Retinal pigment epithelial cell (primary cell): Measurements from ENCODE around the gene NT5C2.

Source experiments
- DNase-seq: peaks from one replicate; pipeline ENCODE4 v3.0.0-alpha.2; 2010; ENCODE audit warnings: low read depth
- H3K4me3 ChIP-seq: 2 replicates; pipeline ENCODE4 v1.5.1; 2011; ENCODE audit warnings: mild to moderate bottlenecking, low read length, control low read depth, moderate library complexity
- TF ChIP-seq, protein P1 (sequence below): conservative IDR thresholded peaks from 2 replicates; pipeline ENCODE4 v1.5.1; 2011; ENCODE audit warnings: low read depth, low read length, control low read depth, inconsistent platforms

The NT5C2 gene

DNA sequence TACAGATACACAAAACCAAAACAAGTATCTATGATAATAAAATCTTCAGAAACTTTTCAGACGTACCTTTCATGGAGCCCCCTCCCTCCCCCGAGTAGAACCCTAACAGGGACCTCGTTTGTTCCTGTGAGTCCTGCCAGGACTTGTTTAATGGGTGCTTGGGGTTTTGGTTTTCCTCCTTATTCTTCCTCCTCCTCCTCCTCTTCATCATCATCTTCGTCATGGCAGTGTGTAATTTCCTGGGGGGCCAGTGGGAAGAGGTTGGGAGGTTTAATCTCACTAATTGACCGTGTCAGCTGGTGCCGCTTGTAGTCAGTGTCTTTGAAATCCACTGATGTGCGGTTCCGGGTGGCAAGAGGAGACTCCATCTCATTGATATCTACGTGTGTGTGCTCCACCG lies 103.6 kb downstream of the NT5C2 start:
- no peak for DNase-seq
- no peak overlapping the region for H3K4me3 ChIP-seq
- TF ChIP-seq, protein P1, sequence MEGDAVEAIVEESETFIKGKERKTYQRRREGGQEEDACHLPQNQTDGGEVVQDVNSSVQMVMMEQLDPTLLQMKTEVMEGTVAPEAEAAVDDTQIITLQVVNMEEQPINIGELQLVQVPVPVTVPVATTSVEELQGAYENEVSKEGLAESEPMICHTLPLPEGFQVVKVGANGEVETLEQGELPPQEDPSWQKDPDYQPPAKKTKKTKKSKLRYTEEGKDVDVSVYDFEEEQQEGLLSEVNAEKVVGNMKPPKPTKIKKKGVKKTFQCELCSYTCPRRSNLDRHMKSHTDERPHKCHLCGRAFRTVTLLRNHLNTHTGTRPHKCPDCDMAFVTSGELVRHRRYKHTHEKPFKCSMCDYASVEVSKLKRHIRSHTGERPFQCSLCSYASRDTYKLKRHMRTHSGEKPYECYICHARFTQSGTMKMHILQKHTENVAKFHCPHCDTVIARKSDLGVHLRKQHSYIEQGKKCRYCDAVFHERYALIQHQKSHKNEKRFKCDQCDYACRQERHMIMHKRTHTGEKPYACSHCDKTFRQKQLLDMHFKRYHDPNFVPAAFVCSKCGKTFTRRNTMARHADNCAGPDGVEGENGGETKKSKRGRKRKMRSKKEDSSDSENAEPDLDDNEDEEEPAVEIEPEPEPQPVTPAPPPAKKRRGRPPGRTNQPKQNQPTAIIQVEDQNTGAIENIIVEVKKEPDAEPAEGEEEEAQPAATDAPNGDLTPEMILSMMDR = no peak

- H3K4me3 ChIP-seq = no peak overlapping the region
- DNase-seq = no peak
- TF ChIP-seq, protein P1 = peak; percentile 12
Observed at GRCh38 chr10:103086799-103087198, 106.3 kb downstream of the NT5C2 start.

GRCh38 chr10:103086261-103086660 lies 106.8 kb downstream of the NT5C2 start:
- no peak for DNase-seq
- no peak overlapping the region for H3K4me3 ChIP-seq
- TF ChIP-seq, protein P1 = no peak

DNA sequence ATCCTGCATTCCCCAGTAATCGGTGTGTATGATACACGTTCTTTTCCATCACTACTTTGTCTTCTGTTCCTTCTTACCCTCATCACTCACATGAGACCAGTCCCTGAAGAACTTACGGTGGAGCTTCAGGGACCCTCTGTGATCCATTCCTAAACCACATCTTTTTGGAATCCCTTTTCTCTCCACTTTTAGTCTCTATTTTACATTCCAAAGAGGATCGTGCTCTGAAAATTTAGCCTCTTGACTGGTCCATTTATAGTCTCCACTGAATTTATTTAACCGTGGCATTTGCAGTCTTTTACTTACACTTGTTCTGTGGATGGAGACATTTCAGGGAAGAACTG lies 109.1 kb downstream of the NT5C2 start:
- H3K4me3 ChIP-seq = no peak overlapping the region
- no peak for DNase-seq
- TF ChIP-seq, protein P1 = no peak

DNA sequence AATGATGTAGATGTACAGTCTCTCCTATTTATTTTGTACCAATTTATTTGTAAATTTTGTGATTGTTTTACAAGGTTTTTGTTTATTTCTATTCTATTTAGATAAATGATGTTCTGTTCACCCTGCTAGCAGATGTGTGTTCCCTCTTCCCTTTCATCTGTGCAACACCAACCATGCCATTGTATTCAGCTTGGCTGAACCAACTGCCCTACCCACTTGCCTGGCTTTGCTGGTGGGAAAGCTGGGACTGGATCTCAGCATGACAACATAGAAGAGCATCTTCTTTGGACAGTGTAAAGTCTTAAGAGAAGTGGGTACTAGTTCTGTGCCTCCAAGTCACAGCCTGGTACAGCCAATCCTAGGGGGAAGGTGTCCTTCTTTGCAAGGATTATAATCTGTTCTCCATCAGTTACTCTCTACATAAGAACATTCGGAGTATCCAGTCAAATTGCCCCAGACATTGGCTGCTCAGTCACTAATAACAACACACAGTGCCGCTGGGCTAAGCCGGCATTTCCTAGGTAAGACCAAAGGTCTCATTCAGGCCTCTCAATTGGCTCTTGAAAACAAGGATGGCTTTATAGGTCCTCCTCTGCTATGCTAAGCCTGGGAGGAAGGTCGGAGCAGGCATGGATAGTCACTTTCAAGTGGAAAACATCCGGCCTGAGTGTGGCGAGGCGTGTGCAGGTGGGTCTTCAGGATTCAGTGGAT lies 109.7 kb downstream of the NT5C2 start:
- no peak for DNase-seq
- TF ChIP-seq, protein P1 = no peak
- H3K4me3 ChIP-seq = no peak overlapping the region

- TF ChIP-seq, protein P1 = no peak
- no peak for DNase-seq
- H3K4me3 ChIP-seq = no peak overlapping the region
Observed at GRCh38 chr10:103082683-103083082, 110.4 kb downstream of the NT5C2 start.

DNA sequence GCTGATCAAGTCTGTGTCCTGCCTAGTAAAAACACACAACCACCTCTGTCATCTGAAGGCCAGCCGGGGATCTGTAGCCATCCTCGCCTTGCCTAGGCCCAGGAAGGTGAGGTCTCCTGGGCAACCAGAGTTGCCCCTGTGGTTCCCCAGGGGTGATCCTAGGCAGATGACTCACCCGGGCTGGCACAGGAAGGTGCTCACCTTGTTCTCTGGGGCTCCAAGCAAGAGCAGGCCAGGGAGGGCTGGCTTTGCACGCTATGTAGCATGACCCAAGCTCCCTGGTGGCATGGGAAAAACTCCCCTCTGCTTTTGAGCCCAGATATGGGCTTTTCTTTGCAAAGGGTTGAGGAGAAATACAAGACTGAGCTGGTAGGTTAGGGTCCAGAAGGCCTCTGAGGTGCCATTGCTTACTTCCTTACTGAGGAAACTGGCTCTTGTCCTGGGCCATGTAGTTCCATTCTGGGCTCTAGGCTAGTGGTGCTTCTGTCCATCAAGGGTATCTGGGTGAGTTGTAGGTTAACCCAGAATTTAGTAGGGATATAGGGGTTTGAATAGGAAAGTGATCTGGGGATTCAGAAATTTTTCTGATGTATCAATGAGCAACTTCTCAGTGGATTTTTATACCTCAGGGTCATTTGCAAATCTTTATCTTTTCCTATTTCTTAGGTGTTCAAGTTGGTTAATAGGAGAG lies 112.0 kb downstream of the NT5C2 start:
- TF ChIP-seq, protein P1 = no peak
- no peak for DNase-seq
- no peak overlapping the region for H3K4me3 ChIP-seq
